ENCODE measurements around the gene APBB2.
"Not testable (repeated sequence)": the region's sequence is repeated elsewhere in the genome, so short reads cannot be mapped to it uniquely, and the experiment has no call there.

APBB2 gene

DNA sequence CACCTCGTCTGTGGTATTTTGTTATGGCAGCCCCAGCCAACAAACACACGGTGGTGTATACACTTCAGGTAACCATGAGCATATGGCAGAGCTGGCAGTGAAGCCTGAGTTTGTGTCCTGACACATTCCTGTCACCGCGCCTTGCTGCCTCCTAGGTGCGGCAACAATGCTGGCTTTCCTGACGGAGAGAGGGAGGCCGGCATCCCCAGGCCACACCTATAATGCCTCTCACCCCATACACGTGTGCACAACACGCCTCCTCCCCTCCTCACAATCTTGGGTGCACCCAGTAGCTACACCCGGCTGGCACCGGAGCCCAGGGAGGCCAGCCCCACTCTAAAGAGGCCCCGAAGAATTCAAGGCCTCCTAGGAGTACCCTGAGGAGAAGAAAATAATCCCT, 306.0 kb downstream of the APBB2 start:
- no peaks in the 10 kb centered on the region for H3K9me2 ChIP-seq (replicated peaks; ENCODE audit: control insufficient read depth, low read length)
- no peaks in the 10 kb centered on the region for H3K9me3 ChIP-seq (ENCODE audit: control insufficient read depth, insufficient read depth, low read length)
- no peak overlapping the region for H3K4me3 ChIP-seq (ENCODE audit: low read length)
- no peak overlapping the region for H3K4me2 ChIP-seq (ENCODE audit: low read length)
- no peaks in the 10 kb centered on the region for H4K20me1 ChIP-seq (ENCODE audit: control insufficient read depth, insufficient read depth, low read depth, low read length)
- H3F3A ChIP-seq (ENCODE audit: control insufficient read depth, insufficient read depth), result no peaks in the 10 kb centered on the region
- no peak overlapping the region for H3K27ac ChIP-seq (ENCODE audit: low read depth, low read length)
- TF ChIP-seq, protein P1, sequence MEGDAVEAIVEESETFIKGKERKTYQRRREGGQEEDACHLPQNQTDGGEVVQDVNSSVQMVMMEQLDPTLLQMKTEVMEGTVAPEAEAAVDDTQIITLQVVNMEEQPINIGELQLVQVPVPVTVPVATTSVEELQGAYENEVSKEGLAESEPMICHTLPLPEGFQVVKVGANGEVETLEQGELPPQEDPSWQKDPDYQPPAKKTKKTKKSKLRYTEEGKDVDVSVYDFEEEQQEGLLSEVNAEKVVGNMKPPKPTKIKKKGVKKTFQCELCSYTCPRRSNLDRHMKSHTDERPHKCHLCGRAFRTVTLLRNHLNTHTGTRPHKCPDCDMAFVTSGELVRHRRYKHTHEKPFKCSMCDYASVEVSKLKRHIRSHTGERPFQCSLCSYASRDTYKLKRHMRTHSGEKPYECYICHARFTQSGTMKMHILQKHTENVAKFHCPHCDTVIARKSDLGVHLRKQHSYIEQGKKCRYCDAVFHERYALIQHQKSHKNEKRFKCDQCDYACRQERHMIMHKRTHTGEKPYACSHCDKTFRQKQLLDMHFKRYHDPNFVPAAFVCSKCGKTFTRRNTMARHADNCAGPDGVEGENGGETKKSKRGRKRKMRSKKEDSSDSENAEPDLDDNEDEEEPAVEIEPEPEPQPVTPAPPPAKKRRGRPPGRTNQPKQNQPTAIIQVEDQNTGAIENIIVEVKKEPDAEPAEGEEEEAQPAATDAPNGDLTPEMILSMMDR (IDR thresholded peaks at IDR 0.05; ENCODE audit: low read depth, low read length, poor library complexity, severe bottlenecking), result no peak
- TF ChIP-seq EZH2phosphoT487 (IDR thresholded peaks at IDR 0.05; ENCODE audit: borderline replicate concordance, low read length), result no peak
- no peaks in the 10 kb centered on the region for H3K36me3 ChIP-seq (ENCODE audit: control insufficient read depth, low read length)
- no peaks in the 10 kb centered on the region for H3K79me2 ChIP-seq (ENCODE audit: control insufficient read depth, low read length)
- peaks cover 12% of the 10 kb centered on the region for H3K4me1 ChIP-seq (ENCODE audit: control insufficient read depth, low read length)
- H3K27me3 ChIP-seq (ENCODE audit: control insufficient read depth, low read length), result no peaks in the 10 kb centered on the region

DNA sequence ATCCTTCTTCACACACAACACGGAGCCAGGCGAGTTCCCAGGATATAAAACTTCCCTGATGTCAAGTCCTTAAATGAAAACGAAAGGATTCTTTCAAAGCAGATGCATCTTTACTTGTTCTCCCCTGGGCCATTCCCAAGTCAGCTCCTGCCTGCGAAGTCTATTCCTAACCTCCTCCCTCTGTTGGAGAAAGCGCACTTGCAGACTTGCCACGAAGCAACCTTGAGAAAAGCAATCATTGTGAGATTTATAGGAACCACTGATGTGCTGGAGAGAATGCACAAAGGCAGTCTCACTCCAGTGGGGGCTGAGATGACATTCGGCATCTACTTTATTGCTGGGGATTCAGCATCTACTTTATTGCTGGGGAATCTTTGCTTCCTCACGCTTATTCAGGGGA, 308.9 kb downstream of the APBB2 start:
- Histone ChIP-seq H3K4me1 (ENCODE audit: control insufficient read depth, low read length) (peaks cover 12% of the 10 kb centered on the region), H3K36me3 (ENCODE audit: control insufficient read depth, low read length) (no peaks in the 10 kb centered on the region), H3K27me3 (ENCODE audit: control insufficient read depth, low read length) (no peaks in the 10 kb centered on the region), H3K4me3 (ENCODE audit: low read length) (no peak overlapping the region), H3K27ac (ENCODE audit: low read depth, low read length) (no peak overlapping the region), H3K79me2 (ENCODE audit: control insufficient read depth, low read length) (no peaks in the 10 kb centered on the region), H4K20me1 (ENCODE audit: control insufficient read depth, insufficient read depth, low read depth, low read length) (no peaks in the 10 kb centered on the region), H3K4me2 (ENCODE audit: low read length) (no peak overlapping the region), H3F3A (ENCODE audit: control insufficient read depth, insufficient read depth) (no peaks in the 10 kb centered on the region), H3K9me3 (ENCODE audit: control insufficient read depth, insufficient read depth, low read length) (no peaks in the 10 kb centered on the region), H3K9me2 (replicated peaks; ENCODE audit: control insufficient read depth, low read length) (no peaks in the 10 kb centered on the region)
- TF ChIP-seq EZH2phosphoT487 (IDR thresholded peaks at IDR 0.05; ENCODE audit: borderline replicate concordance, low read length), result no peak
- TF ChIP-seq, protein P1 (IDR thresholded peaks at IDR 0.05; ENCODE audit: low read depth, low read length, poor library complexity, severe bottlenecking), result no peak

DNA sequence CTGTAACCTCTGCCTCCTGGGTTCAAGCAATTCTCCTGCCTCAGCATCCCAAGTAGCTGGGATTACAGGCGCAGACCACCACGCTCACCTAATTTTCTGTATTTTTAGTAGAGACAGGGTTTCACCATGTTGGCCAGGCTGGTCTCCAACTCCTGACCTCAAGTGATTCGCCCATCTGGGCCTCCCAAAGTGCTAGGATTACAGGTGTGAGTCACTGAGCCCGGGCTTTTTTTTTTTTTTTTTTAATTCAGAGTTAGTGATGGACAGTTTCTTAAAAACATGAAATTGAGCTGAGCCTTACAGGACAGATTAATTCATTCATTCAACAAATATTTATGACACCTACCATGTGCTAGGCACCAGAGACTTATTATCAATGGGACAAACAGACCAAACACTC, 313.8 kb downstream of the APBB2 start:
- not testable (repeated sequence) for H3K27ac ChIP-seq (ENCODE audit: low read depth, low read length); H3K9me2 ChIP-seq (replicated peaks; ENCODE audit: control insufficient read depth, low read length); H3F3A ChIP-seq (ENCODE audit: control insufficient read depth, insufficient read depth); H3K79me2 ChIP-seq (ENCODE audit: control insufficient read depth, low read length); H3K4me3 ChIP-seq (ENCODE audit: low read length); H3K36me3 ChIP-seq (ENCODE audit: control insufficient read depth, low read length); H3K4me2 ChIP-seq (ENCODE audit: low read length); H3K4me1 ChIP-seq (ENCODE audit: control insufficient read depth, low read length); H3K9me3 ChIP-seq (ENCODE audit: control insufficient read depth, insufficient read depth, low read length); H4K20me1 ChIP-seq (ENCODE audit: control insufficient read depth, insufficient read depth, low read depth, low read length); H3K27me3 ChIP-seq (ENCODE audit: control insufficient read depth, low read length)

DNA sequence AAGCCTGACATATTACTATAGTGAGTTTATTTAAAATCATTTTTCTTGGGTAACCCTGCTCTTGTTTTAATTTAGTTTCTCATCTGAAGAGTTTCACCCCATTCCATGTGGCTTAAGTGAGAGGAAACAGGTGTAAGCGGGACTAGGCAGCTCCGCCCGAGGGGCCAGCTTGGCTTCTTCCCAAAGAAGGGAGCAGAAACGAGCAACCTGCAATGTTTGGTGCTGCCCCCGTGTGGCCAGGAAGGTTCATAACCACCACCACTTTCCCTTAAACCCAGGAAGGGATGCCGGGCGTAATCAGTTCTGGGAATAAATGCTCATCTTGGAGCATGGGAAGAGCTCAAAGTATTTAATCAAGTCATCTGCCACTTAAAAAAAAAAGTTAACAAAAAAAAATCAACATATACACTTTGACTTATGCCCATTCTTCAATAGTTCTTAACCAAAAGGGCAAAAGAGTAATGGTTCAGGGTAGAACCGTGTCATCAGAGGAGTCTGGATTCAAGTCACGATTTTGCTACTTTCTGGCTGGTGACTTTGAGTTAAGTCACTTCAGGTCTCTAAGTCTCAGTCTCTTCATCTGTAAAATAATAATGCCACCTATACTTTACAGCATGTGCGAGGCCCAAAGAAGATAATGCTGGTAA, 316.7 kb downstream of the APBB2 start:
- Histone ChIP-seq H3F3A (ENCODE audit: control insufficient read depth, insufficient read depth) (0 out of 2 replicates have a peak, but pooled peaks cover 2% of the 10 kb centered on the region), H3K4me1 (ENCODE audit: control insufficient read depth, low read length) (peaks cover 10% of the 10 kb centered on the region), H3K79me2 (ENCODE audit: control insufficient read depth, low read length) (no peaks in the 10 kb centered on the region), H3K27ac (ENCODE audit: low read depth, low read length) (no peak overlapping the region), H4K20me1 (ENCODE audit: control insufficient read depth, insufficient read depth, low read depth, low read length) (no peaks in the 10 kb centered on the region), H3K4me2 (ENCODE audit: low read length) (peak overlapping the region; percentile 50), H3K4me3 (ENCODE audit: low read length) (peak overlapping the region; percentile 54), H3K36me3 (ENCODE audit: control insufficient read depth, low read length) (peaks cover 5% of the 10 kb centered on the region; the same call in 1 of the 2 replicates), H3K9me3 (ENCODE audit: control insufficient read depth, insufficient read depth, low read length) (no peaks in the 10 kb centered on the region), H3K27me3 (ENCODE audit: control insufficient read depth, low read length) (no peaks in the 10 kb centered on the region), H3K9me2 (replicated peaks; ENCODE audit: control insufficient read depth, low read length) (no peaks in the 10 kb centered on the region)
- no peak for TF ChIP-seq EZH2phosphoT487 (IDR thresholded peaks at IDR 0.05; ENCODE audit: borderline replicate concordance, low read length)
- TF ChIP-seq, protein P1 (IDR thresholded peaks at IDR 0.05; ENCODE audit: low read depth, low read length, poor library complexity, severe bottlenecking), result peak; percentile 90

Data from DOHH2 (cell line).